HG03196 (cell line): ENCODE measurements around the gene ST7.

Experiments
- ATAC-seq: cut with Tn5 transposase; IDR thresholded peaks from one replicate; pipeline ENCODE4 v1.9.1; 2021; ENCODE audit not compliant: unreplicated experiment

ST7 gene

DNA sequence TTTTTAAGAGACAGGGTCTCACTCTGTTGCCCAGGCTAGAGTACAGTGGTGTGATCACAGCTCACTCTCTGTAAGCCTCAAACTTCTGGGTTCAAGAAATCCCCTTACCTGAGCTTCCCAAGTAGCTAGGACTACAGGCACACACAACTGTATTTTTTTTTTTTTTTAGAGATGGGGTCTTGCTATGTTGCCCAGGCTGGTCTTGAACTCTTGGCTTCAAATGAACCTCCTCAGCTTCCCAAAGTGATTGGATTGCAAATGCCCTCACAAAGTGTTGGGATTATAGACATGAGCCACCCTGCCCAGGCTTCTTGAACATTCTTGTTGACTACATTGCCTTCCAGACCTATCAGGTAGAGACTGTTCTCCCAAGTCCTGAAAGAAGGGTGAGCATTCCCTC, 296.9 kb downstream of the ST7 start:
- ATAC-seq, result no peak

DNA sequence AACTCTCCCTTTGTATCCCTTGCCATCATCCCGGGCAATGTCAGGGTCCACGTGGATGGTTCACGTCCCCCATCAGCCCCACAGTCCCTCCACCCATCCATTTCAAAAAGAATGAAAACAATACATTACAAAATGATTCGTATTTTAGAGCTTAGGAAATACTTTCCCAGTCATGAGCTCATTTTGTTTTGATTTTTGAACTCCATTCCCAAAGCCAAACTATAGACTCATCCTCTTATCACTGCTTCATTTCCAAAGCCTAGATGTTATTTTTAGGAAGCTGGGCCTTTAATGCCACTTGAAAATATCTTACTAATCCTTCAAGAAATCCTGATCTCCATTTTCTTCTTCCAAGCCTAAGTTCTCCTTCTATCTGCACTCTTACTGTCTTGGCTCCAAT, 297.5 kb downstream of the ST7 start:
- no peak for ATAC-seq

GRCh38 chr7:117251687-117252086, 298.4 kb downstream of the ST7 start:
- no peak for ATAC-seq

- no peak for ATAC-seq
Observed at GRCh38 chr7:117259615-117260014, 306.3 kb downstream of the ST7 start.

DNA sequence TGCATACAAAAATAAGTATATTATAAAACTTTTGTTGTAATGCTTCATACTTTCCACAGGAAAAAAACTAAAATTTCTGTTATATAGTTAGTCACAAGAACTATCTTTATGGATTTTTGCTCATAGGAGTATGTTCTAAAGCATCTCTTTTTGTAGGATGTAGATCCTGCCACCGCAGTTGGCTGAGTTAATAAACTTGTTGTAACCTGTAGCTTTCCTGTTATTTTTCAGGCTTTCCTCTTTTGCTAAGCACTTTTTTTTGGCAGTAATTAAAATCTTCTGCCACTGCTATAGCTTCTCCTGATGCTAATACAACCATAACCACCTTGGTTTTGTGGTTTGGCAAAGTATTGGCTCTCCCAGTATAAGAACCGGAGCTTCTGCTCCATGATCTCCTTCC, 309.2 kb downstream of the ST7 start:
- no peak for ATAC-seq

DNA sequence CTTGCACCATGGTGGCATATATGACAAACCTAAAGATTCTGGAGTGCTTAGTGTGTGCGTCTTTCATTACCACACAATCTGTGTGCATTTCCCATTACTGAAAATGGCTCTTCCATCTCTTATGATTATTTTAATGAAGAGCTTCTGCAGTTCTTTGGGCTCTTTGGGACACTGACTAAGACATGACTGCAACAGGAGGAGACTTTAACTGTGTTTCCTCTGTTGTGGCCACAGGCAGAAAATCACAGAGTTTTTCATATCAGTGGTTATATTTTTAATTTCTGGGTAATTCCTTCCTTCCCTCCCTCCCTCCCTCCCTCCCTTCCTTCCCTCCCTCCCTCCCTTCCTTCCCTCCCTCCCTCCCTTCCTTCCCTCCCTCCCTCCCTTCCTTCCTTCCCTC, 311.4 kb downstream of the ST7 start:
- ATAC-seq, result no peak

DNA sequence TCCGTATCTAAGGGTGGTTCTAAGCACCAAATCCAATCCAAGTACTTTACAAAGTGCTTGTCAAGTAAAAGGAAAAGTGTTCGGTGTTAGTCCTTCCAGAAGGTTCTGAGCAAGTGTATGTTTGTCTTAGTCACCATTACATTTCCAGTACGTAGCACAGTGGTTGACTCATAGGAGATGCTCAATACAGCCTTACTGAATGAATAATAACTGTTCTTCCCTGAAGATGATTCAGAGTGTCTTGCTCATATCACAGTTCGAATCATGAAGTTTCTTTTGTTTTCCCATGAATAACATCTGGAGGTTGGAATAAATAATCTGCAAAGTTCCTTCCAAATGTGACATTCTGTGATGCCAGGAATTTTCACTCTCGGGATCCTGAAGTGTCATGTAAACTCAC, 316.1 kb downstream of the ST7 start:
- ATAC-seq, result no peak

GRCh38 chr7:117269886-117270285, 316.6 kb downstream of the ST7 start:
- no peak for ATAC-seq

GRCh38 chr7:117270371-117270770, 317.1 kb downstream of the ST7 start:
- no peak for ATAC-seq

GRCh38 chr7:117271566-117271965, 318.3 kb downstream of the ST7 start:
- no peak for ATAC-seq

DNA sequence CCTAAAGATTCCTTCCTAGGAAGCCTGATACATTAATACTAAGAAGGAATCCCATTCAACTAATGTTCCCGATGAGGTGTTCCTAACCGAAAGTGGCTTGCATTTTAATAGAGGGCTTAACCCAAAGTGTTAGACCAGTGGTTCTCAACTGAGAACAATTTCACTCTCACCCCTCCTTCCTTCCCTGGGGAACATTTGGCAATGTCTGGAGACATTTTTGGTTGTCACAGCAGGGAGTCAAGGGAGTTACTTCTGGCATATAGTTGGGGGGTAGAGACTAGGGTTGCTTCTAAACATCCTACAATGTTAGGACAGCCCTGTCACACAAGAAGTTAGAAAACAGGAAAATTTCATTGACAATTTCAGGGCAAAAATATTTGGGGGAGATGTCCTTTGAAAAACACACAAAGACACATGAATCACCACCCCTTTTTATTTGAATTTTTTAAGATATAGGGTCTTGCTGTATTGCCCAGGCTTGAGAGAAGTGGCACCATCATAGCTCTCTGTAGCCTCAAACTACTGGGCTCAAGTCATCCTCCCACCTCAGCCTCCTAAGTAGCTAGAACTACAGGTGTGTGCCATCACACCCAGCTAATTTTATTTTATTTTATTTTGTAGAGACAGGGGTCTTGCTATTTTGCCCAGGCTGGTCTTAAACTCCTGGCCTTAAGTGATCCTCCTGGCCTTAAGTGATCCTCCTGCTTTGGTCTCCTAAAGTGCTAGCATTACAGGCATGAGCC, 318.9 kb downstream of the ST7 start:
- ATAC-seq, result no peak

DNA sequence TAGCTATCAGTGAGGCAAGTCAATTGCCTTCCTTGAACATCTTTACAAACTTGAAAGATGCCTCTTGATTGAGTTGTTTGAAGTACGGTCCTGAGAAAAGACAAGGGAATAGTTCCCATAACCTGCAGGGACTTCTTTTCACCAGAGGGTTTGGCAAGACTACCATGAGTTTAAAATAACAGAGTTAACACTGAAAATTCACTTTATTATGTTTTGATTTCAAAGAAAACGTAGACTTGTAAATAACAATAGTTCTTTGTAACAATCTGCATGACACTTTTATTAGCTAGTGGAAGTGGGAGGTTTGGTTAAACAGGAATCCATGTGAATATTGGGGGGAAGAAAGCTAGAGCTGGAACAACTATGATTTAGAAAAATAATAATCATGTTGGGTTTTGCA, 320.0 kb downstream of the ST7 start:
- no peak for ATAC-seq

DNA sequence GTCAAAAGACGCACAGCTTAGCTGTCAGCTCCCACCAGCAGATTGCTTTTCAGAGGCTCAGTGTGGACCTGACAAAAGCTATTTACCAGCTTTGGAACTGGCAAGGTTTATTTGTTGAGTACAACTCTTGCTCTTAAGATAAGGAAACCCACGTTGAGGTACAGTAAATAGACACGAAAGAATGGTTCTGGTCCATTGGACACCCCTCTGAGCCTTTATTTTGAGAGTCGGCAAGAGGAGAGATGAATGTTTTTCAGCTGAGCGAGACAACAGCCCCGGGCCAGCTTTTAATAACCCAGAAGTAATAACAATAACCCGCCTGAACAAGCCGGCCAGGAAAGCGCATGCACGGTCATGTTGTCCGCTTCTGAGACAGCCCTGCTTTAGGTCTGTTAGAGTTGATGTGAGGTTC, 320.5 kb downstream of the ST7 start:
- no peak for ATAC-seq

- ATAC-seq, result no peak
Observed at GRCh38 chr7:117274951-117275350, 321.6 kb downstream of the ST7 start.

DNA sequence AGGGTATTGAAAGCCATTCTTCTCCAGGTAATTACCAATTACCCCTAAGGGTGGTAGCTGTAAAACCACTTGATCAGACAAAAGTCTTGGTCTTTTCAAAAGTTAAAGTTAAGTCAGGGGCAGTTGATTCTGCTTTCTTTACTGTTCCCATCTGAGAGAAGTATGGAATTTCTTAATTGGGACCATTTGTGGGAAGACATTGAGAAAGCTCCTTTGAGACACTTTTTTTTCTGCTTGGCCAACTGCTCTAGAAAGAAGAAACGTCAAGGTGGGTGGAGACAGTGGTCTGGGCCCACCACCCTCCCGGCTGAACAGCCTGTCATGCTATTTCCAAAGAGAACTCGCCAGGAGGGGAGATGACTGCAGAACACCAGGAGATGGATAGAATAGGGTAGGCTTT, 324.3 kb downstream of the ST7 start:
- no peak for ATAC-seq

DNA sequence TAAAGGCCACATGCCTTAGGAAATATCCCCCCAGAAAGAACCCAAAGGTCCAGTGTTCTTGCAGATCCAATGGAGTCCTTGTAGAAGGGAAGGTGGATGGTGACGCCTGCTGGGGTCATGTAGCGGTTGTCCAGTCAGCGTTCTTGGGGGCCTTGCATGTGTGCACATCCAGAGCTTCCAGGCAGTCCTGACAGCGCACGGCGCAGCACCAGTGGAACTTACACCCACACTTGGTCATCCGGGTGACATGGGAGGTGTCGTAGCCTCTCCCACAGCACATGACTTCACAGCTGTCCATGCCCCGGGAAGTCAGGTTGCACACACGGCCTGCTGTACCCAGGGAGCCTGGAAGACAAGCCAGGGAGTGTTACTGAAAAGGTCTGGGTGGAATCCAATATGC, 324.7 kb downstream of the ST7 start:
- no peak for ATAC-seq

DNA sequence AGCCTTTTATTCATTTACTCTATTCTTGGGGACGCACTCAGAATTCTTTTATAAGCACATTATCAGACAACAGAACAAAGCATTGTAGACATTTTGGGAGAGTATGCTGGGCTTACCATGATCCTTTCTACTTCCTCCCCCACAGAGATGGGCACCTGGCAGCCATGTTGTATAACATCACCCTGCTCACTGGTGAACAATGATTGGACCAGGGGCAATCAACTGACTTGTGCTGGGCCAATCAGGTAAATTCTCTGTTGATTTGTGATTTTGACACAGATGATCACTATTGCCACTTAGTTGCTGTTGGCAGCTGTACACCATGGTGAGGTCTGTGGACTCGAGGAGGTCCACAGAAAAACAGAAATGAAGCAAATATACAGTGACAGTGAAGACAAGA, 325.9 kb downstream of the ST7 start:
- ATAC-seq, result no peak
